Measurements from ENCODE around the gene MICOS13. TPM values are rescaled to one million over a fixed set of nuclear protein-coding genes. Genes with fewer than 3 reads are reported as not detected.

MICOS13 gene
- total RNA-seq, 1 donor from 2014 or later, result 7.5 TPM

DNA sequence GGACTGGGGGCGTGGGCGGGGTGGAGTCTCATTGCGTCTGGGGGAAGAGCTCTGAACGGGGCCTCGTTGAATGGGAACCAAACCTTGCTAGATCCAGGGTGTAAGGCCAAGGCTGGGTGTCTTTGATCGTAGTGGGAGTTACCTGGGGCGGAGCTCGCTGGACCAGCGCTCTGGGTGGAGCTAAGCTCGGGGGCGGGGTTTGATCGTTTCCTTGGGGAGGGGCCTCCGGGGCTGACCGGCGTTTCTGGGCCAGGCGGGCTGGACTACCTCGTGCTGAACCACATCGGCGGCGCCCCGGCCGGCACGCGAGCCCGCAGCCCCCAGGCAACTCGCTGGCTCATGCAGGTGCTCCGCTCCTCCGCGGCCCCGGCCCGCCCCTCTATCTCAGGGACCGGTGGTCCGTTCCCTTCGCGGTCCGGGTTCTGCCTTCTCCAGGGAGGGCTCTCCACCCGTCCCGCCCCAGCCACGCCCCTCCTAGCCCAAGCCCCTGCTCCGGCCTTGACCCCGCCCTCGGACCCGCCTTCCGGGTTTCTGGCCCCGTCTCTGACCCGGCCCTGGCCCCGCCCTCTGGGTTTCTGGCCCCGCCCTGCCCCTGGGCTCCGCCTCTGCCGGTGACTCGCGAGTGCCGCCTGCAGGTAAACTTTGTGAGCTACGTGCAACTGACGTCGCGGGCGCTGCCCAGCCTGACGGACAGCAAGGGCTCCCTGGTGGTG lies 6.5 kb upstream of the MICOS13 start:
- H3K79me2 ChIP-seq (ENCODE audit: low read depth), result peaks cover 17% of the 10 kb centered on the region
- Mint-ChIP-seq H3K9me3 (no peaks in the 10 kb centered on the region), H3K4me3 (peak overlapping the region; percentile 84), H3K27ac (peak overlapping the region; percentile 57), H3K36me3 (no peaks in the 10 kb centered on the region), H3K4me1 (peaks cover 27% of the 10 kb centered on the region), H3K27me3 (ENCODE audit: insufficient read depth, low read depth) (peaks cover 13% of the 10 kb centered on the region)
- H3K27me3 ChIP-seq, result no peaks in the 10 kb centered on the region
- no peak overlapping the region for H2AFZ ChIP-seq (replicated peaks)
- H4K20me1 ChIP-seq (ENCODE audit: low read depth), result peaks cover 22% of the 10 kb centered on the region
- no peak overlapping the region for H3K27ac ChIP-seq
- H3K4me3 ChIP-seq, result peak overlapping the region; percentile 58
- H3K4me1 ChIP-seq, result peaks cover under 1% of the 10 kb centered on the region
- DNase-seq (ENCODE audit: low spot score), result peak; percentile 98
- H3K36me3 ChIP-seq, result no peaks in the 10 kb centered on the region
- H3K9ac ChIP-seq, result no peak overlapping the region
- H3K9me3 ChIP-seq (ENCODE audit: low read depth), result no peaks in the 10 kb centered on the region
- H3K4me2 ChIP-seq, result peak overlapping the region; percentile 66
- peaks cover 36% of the 10 kb centered on the region for H3F3A ChIP-seq (ENCODE audit: low read depth)
- peak; percentile 81 for TF ChIP-seq CTCF (IDR thresholded peaks at IDR 0.05)
- TF ChIP-seq EZH2phosphoT487 (IDR thresholded peaks at IDR 0.05), result no peak

DNA sequence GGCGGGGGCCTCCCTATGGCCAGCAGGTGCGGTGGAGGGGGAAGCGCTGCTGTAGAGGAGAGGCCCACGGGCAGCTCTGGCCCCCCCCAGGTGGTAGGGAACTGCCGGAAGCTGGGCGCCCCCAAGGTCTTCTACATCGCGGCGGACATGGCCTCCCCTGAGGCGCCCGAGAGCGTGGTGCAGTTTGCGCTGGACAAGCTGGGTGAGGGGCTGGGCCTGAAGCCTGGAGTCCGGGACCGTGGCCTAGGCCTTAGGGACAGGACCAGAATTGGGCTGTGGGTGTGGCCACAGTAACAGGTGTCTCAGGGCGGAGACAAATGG lies 6.0 kb upstream of the MICOS13 start:
- Histone ChIP-seq H3K4me2 (peak overlapping the region; percentile 66), H3K36me3 (no peaks in the 10 kb centered on the region), H3F3A (ENCODE audit: low read depth) (peaks cover 31% of the 10 kb centered on the region), H3K4me3 (peak overlapping the region; percentile 58), H3K27ac (no peak overlapping the region), H3K79me2 (ENCODE audit: low read depth) (peaks cover 12% of the 10 kb centered on the region), H2AFZ (replicated peaks) (no peak overlapping the region), H3K4me1 (peaks cover 3% of the 10 kb centered on the region), H3K9ac (no peak overlapping the region), H4K20me1 (ENCODE audit: low read depth) (peaks cover 17% of the 10 kb centered on the region), H3K9me3 (ENCODE audit: low read depth) (no peaks in the 10 kb centered on the region), H3K27me3 (no peaks in the 10 kb centered on the region)
- H3K4me3 Mint-ChIP-seq, result peak overlapping the region; percentile 84
- no peak for DNase-seq (ENCODE audit: low spot score)
- H3K27ac Mint-ChIP-seq, result no peak overlapping the region
- H3K27me3 Mint-ChIP-seq (ENCODE audit: insufficient read depth, low read depth), result peaks cover 13% of the 10 kb centered on the region
- H3K4me1 Mint-ChIP-seq, result peaks cover 32% of the 10 kb centered on the region
- no peak for TF ChIP-seq CTCF (IDR thresholded peaks at IDR 0.05)
- TF ChIP-seq EZH2phosphoT487 (IDR thresholded peaks at IDR 0.05), result no peak
- no peaks in the 10 kb centered on the region for H3K36me3 Mint-ChIP-seq
- no peaks in the 10 kb centered on the region for H3K9me3 Mint-ChIP-seq

GRCh38 chr19:5684694-5685430 lies 4.5 kb upstream of the MICOS13 start:
- no peaks in the 10 kb centered on the region for H3K9me3 ChIP-seq (ENCODE audit: low read depth)
- no peaks in the 10 kb centered on the region for H3K79me2 ChIP-seq (ENCODE audit: low read depth)
- DNase-seq (ENCODE audit: low spot score), result no peak
- no peak overlapping the region for H3K27ac ChIP-seq
- TF ChIP-seq EZH2phosphoT487 (IDR thresholded peaks at IDR 0.05), result no peak
- TF ChIP-seq EZH2 (IDR thresholded peaks at IDR 0.05), result no peak
- TF ChIP-seq CTCF (IDR thresholded peaks at IDR 0.05), result no peak
- no peak overlapping the region for H3K4me3 ChIP-seq
- Mint-ChIP-seq H3K9me3 (no peaks in the 10 kb centered on the region), H3K4me1 (peaks cover 33% of the 10 kb centered on the region), H3K27ac (no peak overlapping the region), H3K4me3 (no peak overlapping the region), H3K36me3 (no peaks in the 10 kb centered on the region), H3K27me3 (ENCODE audit: insufficient read depth, low read depth) (peaks cover 6% of the 10 kb centered on the region)
- peaks cover 3% of the 10 kb centered on the region for H3K4me1 ChIP-seq
- no peak overlapping the region for H3K9ac ChIP-seq
- no peaks in the 10 kb centered on the region for H3K27me3 ChIP-seq
- H3F3A ChIP-seq (ENCODE audit: low read depth), result peaks cover 19% of the 10 kb centered on the region
- no peak overlapping the region for H2AFZ ChIP-seq (replicated peaks)
- no peak overlapping the region for H3K4me2 ChIP-seq
- no peaks in the 10 kb centered on the region for H3K36me3 ChIP-seq
- peaks cover 5% of the 10 kb centered on the region for H4K20me1 ChIP-seq (ENCODE audit: low read depth)
